ENCODE results near the gene CDCA4.

DNA sequence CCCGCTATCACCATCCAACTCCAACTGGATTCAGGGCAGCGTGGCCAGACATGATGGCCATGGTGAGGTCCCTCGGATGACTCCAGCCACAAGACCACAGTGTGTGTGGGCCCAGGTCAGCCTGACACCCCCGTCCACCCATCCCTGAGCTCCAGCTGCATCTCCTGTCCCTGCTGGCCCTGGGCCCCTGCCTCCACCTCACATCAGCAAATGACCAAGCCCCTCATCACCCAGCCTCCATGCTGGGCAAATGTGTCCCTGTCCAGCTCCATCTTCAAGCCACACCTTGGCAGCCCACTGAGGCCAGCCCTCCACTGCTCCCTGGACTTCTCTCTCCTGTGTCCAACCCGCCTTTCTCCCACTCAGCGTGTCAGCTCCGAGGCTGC, 41.2 kb upstream of the CDCA4 start:
- no peak for TF ChIP-seq ZFX (IDR thresholded peaks at IDR 0.05; ENCODE audit: borderline replicate concordance)
- TF ChIP-seq, protein P1, sequence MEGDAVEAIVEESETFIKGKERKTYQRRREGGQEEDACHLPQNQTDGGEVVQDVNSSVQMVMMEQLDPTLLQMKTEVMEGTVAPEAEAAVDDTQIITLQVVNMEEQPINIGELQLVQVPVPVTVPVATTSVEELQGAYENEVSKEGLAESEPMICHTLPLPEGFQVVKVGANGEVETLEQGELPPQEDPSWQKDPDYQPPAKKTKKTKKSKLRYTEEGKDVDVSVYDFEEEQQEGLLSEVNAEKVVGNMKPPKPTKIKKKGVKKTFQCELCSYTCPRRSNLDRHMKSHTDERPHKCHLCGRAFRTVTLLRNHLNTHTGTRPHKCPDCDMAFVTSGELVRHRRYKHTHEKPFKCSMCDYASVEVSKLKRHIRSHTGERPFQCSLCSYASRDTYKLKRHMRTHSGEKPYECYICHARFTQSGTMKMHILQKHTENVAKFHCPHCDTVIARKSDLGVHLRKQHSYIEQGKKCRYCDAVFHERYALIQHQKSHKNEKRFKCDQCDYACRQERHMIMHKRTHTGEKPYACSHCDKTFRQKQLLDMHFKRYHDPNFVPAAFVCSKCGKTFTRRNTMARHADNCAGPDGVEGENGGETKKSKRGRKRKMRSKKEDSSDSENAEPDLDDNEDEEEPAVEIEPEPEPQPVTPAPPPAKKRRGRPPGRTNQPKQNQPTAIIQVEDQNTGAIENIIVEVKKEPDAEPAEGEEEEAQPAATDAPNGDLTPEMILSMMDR (IDR thresholded peaks at IDR 0.05), result no peak

All from 22Rv1 (cell line).